EH (cell line): ENCODE results near the gene CBY1.
A peak's percentile ranks its signal among the peaks of the same experiment; 100 is the strongest.
"Not testable (repeated sequence)": the region's sequence is repeated elsewhere in the genome, so short reads cannot be mapped to it uniquely, and the experiment has no call there.

ENCODE experiments used
- DNase-seq: peaks from one replicate; pipeline ENCODE4 v3.0.0-alpha.2; 2015; ENCODE audit warnings: low read depth

Gene CBY1

DNA sequence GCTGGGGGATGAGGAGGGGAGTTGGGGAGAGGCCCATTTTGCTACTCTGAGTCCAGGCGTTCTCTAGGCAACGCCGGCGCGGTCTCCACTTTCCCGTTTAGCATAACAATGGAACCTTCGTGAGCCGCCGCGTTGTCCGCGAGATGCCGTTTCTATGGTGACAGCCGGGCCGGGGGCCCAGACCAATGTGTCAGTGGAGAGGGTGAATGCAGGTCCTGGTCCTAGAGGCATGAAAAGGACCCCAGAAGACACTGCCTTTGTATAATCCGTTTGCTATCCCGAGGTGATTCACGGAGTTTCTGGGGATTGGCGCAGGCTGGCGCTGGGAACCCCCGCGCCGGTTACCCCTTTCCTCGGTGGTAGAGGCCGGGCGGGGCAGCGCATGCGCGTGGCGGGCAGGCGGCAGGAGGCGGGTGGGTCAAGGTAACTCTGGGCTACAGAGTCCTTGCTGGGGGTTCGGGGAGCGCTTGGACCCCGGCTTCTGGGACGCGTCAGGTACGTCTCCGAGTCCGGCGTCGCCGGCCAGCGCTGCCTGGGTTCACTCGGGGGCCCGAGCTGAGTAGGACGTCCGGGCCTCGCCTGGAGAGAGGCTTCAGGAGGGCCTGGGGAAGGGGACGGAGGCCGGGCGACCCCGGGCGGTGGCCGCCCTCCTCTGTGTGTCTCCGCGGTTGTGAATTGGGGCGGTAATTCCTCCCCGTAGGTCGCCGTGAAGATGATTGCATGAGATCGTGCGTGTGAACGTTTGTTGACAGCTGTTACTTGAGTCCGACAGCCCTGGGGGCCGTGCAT, at the start of gene CBY1, which contains the start of gene FAM227A:
Gene CBY1 (plus strand): TSS at position 383 of the 789 bp plus-strand sequence. CDS start 11,417 bp downstream, outside the sequence.
Gene FAM227A (minus strand): TSS at position 137 of the 789 bp plus-strand sequence. CDS start 6,224 bp downstream, outside the sequence.
- DNase-seq = peak; percentile 86

DNA sequence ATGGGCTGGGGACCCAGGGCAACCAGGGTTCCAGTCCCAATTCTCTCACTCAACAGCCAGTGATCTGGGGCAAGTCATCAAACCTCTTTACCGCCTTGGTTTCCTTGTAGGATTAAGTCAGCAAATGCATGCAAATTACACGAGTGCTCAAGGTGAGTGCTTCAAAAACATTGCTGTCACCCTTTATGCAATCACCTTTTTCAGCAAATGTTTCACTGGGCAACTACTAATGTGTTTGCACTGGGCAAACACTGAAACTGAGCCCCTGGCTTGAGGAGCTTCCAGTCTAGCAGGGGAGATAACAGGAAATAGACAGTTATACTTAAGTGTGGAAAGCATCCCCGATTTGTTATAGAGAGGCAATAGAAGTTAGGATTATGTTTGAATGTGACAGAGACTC, 48.8 kb upstream of the CBY1 start:
- DNase-seq = no peak

DNA sequence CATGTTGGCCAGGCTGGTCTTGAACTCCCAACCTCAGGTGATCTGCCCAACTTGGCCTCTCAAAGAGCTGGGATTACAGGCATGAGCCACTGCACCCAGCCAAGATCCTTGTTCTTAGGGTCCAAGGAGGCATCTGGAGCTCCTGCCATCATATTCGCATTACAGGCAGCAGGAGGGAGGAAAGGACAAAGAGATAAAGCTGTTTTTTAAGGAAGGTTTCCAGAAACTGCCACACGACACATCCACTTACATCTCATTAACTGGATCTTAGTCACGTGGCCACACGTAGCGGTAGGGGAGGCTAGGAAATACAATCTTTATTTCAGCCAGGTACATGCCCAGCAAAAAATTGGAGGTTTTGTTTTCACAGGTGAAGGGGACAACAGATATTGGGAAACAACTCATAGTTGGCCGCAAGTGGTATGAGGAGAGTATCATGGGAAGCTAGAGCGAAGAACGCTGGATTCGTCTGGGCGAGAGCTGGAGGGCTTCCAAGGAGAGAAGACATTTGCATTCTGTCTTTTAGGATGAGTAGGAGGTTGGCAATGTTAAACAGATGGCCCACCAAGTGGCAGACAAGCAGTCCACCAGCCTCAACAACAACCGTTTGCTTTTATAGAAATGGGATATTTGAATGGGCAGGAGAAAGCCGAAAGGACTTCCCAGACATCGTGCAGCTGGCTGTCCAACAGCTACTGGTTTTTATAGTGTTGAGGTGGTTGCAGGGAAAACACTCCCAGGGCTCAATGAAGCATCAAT, 47.3 kb upstream of the CBY1 start:
- no peak for DNase-seq

- no peak for DNase-seq
These were observed 46.2 kb upstream of the CBY1 start for GRCh38 chr22:38610234-38610633.

GRCh38 chr22:38611559-38611958, 44.9 kb upstream of the CBY1 start:
- DNase-seq = no peak

DNA sequence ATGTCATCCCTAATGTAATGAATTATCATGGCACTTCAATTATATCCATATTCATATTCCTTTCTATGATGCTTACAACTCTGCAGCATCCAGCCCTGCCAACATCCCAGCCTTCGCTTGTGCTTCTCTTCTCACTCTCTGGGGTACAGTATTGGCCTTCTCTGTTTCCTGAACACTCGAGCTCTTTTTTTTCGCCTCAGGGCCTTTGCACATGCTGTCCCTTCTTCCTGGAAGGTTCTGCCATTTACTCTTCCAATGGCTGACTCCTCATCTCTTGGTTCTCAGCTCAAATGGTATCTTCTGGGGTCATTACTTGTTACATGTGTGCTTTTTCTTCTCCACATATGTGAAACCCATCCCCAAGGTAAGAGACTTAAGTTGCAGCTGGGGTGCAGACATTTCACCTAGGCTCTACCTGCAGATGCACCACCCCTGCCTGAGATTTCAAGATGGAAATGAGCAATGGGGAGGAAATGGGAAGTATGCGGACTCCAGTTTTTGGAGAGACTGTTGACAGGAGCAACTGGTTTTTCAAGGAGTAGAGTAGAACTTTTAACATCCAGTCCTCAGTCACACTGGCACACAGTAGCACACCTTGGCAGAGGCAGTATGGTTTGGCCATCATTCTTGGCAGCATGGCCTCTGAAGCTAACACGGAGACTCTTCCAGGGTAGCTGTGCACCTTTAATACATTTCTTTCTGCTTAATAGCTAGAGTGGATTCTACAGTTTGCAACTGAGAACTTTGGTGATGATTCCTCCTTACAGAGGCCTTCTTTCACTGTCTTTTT, 44.0 kb upstream of the CBY1 start:
- no peak for DNase-seq

DNA sequence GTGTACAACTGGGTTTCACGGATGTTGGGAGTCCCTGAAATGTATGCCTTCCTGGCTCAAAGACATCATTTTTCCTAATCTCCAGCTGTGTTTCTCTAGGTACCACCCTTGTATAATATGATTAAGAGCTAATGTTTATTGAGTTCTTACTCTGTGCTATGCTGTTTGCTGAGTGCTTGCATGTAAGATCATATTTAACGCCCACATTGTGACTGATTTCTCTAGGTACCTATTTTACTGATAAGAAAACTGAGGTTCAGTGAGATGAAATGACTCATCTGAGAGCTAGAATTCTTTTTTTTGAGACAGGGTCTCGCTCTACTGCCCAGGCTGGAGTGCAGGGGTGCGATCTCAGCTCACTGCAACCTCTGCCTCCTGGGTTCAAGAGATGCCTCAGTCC, 42.9 kb upstream of the CBY1 start:
- DNase-seq = no peak

DNA sequence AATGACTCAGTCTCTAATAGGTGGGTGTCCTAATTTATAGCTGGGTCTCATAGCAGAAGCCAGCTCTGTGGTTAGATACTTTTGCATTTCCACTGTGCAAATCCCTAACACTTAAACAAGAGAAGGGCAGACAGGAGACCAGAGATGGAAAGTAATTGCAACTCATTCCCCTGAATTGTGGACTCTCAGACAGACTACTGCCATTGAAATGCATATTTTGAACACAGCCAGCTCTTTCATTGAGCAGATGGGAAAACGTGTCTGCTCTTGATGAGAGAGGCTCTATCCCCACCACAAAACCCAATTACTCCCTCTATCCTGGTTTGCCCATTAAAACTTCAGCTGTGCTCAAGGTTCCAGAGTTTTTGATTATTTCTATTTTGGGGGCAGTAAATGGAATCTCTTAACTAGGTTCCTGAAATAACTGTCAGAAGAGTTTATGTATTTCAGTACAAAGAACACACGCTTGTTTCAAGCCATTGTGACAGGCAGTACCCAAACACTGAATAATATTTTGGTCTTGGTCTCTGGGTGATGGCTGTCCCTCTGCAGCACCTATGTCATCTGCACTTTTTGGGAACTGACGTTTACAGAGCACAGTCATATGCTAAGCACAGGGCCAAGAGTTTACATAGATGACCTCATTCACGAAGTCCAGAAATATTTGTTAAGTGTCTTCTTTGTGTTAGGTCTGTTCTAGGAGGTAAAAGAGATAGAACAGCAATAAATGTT, 41.9 kb upstream of the CBY1 start:
- DNase-seq = peak; percentile 23

DNA sequence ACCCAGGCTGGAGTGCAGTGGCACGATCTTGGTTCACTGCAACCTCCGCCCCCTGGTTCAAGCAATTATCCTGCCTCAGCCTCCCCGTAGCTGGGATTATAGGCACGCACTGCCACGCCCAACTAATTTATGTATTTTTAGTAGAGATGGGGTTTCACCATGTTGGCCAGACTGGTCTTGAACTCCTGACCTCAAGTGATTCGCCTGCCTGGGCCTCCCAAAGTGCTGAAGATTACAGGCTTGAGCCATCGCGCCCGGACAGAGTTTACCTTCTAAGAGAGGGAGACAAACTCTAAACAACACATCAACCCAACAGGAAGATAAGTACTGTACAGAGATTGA, 41.4 kb upstream of the CBY1 start:
- not testable (repeated sequence) for DNase-seq

DNA sequence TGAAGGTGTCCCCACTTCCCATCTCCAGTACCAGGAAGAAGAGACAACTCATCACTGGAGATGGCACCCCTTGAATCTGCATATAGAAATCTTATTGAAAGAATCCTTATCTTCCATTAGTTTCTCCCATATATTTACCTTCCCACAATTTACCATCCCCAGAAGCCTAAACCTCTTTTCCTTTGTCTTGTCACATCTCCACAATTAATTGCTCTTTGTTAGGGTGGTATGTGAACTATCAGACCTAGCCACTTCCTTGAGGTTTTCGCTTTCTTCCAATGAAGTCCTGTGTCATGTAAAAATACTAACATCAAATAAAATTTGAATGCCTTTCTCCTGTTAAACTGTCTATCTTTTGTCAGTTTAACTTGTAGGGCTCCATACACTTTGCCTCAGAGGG, 38.2 kb upstream of the CBY1 start:
- DNase-seq = no peak

GRCh38 chr22:38618682-38619081, 37.8 kb upstream of the CBY1 start:
- no peak for DNase-seq

DNA sequence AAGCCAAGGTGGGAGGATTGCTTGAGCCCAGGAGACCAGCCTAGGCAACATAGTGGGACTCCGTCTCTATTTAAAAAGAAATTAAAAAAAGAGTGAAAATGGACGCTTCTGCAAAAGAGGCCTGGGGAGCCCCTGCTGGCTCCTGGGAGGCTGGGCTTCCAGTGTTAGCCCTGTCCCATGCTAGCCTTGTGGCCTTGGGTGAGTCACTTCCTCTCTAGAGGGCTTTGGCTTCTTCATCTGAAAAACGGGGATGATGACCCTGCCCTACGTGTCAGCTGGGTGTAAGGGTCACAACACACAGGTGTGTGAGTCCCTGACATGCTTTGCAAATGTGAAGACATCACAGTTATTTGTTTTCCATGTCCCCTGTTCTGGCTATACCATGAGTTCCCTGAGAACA, 33.1 kb upstream of the CBY1 start:
- no peak for DNase-seq

- no peak for DNase-seq
These were observed 28.0 kb upstream of the CBY1 start for GRCh38 chr22:38628444-38628843.

DNA sequence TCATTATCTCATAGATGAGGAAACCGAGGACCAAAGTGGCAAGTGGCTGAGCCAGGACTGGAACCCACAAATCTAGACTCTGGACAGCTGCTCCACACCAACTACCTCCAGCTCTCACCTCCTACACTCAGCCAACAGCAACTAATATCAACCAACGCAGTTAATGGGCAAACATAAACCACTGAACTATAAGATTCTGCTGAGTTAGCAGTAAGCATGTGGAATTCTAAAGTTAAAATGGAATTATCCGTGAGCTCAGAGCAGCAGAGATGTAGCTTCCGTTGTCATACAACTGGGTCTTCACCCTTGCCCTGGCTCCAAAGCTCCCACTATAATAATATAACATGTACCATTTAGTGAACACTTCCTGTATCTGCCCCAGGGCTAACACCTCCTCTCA, 27.3 kb upstream of the CBY1 start:
- no peak for DNase-seq

GRCh38 chr22:38631724-38632123, 24.7 kb upstream of the CBY1 start:
- DNase-seq = no peak

- no peak for DNase-seq
These were observed 23.9 kb upstream of the CBY1 start for GRCh38 chr22:38632528-38632927.

GRCh38 chr22:38638216-38638615, 18.2 kb upstream of the CBY1 start:
- no peak for DNase-seq

DNA sequence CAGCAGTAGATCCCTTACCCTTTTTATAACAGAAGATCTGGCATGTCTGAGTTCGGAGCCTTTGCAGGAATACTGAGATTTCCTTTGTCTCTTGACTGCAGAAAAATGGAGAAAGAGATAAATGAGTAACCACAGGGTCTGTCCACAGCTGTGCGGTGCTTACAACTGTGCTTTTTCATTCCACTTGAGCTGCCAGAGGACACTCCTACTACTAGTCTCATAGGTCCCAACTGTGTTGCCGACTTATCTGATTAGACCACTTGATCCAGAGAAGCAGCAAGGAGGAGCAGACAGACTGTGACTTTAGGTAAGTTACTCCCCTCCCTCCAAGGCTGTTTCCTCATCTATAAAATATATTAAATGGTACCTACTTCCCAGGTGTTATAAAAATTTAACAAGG, 17.7 kb upstream of the CBY1 start:
- no peak for DNase-seq

GRCh38 chr22:38641476-38642040, 14.9 kb upstream of the CBY1 start:
- DNase-seq = no peak

DNA sequence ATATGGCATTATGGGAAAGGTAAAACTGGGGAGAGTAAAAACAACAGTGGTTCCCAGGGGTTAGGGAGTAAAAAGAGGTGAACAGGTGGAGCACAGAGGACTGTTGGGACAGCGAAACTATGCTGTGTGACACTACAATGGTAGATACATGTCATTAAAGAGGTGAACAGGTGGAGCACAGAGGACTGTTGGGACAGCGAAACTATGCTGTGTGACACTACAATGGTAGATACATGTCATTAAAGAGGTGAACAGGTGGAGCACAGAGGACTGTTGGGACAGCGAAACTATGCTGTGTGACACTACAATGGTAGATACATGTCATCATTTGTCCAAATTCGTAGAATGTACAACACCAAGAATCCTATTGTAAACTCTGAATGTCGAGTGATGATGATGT, 12.2 kb upstream of the CBY1 start:
- not testable (repeated sequence) for DNase-seq

DNA sequence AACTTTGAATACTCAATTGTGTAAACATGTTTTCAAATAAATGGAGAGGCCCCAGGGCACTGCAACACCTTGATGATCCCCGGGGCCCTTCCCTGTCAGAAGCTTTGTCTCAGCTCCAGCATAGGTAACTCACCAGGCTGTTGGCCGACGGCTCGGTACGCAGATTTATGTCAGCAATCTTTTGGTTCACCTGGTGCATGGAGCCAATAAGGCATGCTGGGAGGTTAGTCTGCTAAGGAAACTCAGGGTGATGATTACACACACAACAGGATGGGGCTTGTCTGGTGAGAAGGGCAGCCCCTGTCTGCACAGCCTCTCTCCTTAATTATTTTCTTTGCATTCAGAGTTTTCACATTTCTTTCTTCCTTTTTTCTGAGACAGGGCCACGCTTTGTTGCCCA, 11.0 kb upstream of the CBY1 start:
- no peak for DNase-seq
